GM12891 (cell line): ENCODE measurements around the gene LFNG.

Source experiments
- PAX5 ChIP-seq: IDR thresholded peaks from 2 replicates; pipeline ENCODE4 v1.6.1; 2011; ENCODE audit warnings: low read length, moderate library complexity, mild to moderate bottlenecking; ENCODE audit not compliant: insufficient read depth, severe bottlenecking
- POLR2A ChIP-seq: IDR thresholded peaks from 2 replicates; pipeline ENCODE4 v1.6.1; 2011; ENCODE audit warnings: low read depth, low read length, control low read depth
- POLR2AphosphoS5 ChIP-seq: IDR thresholded peaks from 2 replicates; pipeline ENCODE4 v1.6.1; 2011; ENCODE audit warnings: low read depth, low read length, control low read depth
- TAF1 ChIP-seq: IDR thresholded peaks from 2 replicates; pipeline ENCODE4 v1.6.1; 2011; ENCODE audit warnings: low read depth, low read length, control low read depth

DNA sequence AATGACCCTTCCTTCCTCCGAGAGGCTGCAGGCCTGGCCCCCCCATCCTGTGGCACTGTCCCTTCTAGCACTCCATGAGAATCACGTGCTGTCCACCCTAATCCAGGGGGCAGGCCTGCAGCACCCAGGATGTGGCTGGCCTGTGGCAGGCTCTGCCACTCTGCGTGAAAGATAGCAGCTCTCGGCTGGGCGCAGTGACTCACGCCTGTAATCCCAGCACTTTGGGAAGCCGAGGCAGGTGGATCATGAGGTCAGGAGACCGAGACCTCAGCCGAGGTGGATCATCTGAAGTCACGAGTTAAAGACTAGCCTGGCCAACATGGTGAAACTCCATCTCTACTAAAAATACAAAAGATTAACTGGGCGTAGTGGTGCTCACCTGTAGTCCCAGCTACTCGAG, 18.9 kb upstream of the LFNG start:
- no peak for TF ChIP-seq PAX5
- TF ChIP-seq POLR2AphosphoS5 = no peak
- TF ChIP-seq POLR2A = no peak
- TF ChIP-seq TAF1 = no peak
